ENCODE results near the gene NUBP2. TPM values are rescaled to one million over a fixed set of nuclear protein-coding genes. Genes with fewer than 3 reads are reported as not detected.

NUBP2 gene
- total RNA-seq, 1 donor: 56.1 TPM

DNA sequence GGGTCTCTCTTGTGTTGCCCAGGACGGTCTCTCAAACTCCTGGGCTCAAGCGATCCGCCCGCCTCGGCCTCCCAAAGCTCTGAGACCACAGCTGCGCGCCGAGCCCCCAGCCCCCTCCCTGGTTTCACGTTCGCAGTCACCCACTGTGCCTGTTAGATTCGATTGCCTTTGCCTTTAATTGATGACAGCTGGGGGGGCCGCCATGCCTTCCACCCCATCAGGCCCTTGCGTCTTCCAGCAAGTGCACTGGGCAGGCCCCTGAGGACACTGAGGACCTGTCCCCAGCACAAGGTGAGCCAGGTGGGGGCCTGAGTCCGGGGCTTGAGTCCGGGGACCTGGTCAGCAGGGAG is 7.5 kb downstream of the NUBP2 start:
- peaks cover 27% of the 10 kb centered on the region for H3K79me2 ChIP-seq (ENCODE audit: insufficient read depth, low read length)

DNA sequence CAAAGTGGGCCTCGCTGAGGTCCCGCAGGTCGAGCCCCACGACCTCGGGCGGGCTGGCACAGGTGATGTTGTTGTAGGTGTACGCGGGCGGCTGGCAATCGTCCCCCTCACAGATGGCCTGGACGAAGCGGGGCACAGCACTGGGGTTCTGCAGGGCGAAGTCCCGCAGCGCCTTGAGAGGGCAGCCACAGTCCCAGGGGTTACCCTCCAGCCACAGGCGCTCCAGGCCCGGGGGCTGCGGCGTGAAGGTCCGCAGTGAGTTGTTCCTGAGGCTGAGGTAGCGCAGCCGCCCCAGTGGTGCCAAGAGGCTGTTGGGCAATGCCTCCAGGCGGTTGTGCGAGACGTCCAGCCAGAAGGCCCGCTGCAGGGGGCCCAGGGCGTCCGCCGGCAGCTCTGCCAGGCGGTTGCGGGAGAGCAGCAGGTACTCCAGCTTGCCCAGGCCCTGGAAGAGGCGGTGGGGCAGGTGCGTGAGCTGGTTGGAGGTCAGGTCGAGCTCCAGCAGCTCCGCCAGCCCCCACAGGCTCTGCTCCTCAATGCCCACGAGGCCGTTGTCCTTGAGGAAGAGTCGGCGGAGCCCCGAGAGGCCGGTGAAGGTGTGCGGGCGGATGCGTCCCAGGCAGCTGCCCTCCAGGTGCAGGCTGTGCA is 8.0 kb downstream of the NUBP2 start:
- H3K79me2 ChIP-seq (ENCODE audit: insufficient read depth, low read length): peaks cover 22% of the 10 kb centered on the region
- no peak for TF ChIP-seq CTCF (IDR thresholded peaks at IDR 0.05; ENCODE audit: extremely low read depth, low read depth, low read length)
- peaks cover 14% of the 10 kb centered on the region for H4K20me1 ChIP-seq (ENCODE audit: insufficient read depth, low read length)
- no peak overlapping the region for H3K4me2 ChIP-seq (ENCODE audit: insufficient read depth, low read length)
- DNase-seq (ENCODE audit: insufficient read length, low spot score, missing footprints): peak; percentile 66
- H3K4me3 ChIP-seq (ENCODE audit: insufficient read depth, low read length): no peak overlapping the region
- H2AFZ ChIP-seq (ENCODE audit: low read length): no peak overlapping the region
- H3K27ac ChIP-seq (ENCODE audit: low read depth, low read length): no peak overlapping the region
- no peaks in the 10 kb centered on the region for H3K9me3 ChIP-seq (ENCODE audit: low read depth, low read length)
- no peaks in the 10 kb centered on the region for H3K4me1 ChIP-seq (ENCODE audit: insufficient read depth, low read length)
- H3K27me3 ChIP-seq (ENCODE audit: insufficient read depth, low read length): no peaks in the 10 kb centered on the region
- H3K36me3 ChIP-seq (ENCODE audit: insufficient read depth, low read length): peaks cover 12% of the 10 kb centered on the region

More for the DNA sequence above, 7.5 kb downstream of the NUBP2 start:
- H3K27me3 ChIP-seq (ENCODE audit: insufficient read depth, low read length): no peaks in the 10 kb centered on the region
- no peak overlapping the region for H2AFZ ChIP-seq (ENCODE audit: low read length)
- no peak overlapping the region for H3K4me3 ChIP-seq (ENCODE audit: insufficient read depth, low read length)
- H3K27ac ChIP-seq (ENCODE audit: low read depth, low read length): no peak overlapping the region
- peaks cover 14% of the 10 kb centered on the region for H3K36me3 ChIP-seq (ENCODE audit: insufficient read depth, low read length)
- H3K9me3 ChIP-seq (ENCODE audit: low read depth, low read length): no peaks in the 10 kb centered on the region
- peaks cover 19% of the 10 kb centered on the region for H4K20me1 ChIP-seq (ENCODE audit: insufficient read depth, low read length)
- no peak overlapping the region for H3K4me2 ChIP-seq (ENCODE audit: insufficient read depth, low read length)
- no peak for TF ChIP-seq CTCF (IDR thresholded peaks at IDR 0.05; ENCODE audit: extremely low read depth, low read depth, low read length)
- no peaks in the 10 kb centered on the region for H3K4me1 ChIP-seq (ENCODE audit: insufficient read depth, low read length)
- peak; percentile 61 for DNase-seq (ENCODE audit: insufficient read length, low spot score, missing footprints)

DNA sequence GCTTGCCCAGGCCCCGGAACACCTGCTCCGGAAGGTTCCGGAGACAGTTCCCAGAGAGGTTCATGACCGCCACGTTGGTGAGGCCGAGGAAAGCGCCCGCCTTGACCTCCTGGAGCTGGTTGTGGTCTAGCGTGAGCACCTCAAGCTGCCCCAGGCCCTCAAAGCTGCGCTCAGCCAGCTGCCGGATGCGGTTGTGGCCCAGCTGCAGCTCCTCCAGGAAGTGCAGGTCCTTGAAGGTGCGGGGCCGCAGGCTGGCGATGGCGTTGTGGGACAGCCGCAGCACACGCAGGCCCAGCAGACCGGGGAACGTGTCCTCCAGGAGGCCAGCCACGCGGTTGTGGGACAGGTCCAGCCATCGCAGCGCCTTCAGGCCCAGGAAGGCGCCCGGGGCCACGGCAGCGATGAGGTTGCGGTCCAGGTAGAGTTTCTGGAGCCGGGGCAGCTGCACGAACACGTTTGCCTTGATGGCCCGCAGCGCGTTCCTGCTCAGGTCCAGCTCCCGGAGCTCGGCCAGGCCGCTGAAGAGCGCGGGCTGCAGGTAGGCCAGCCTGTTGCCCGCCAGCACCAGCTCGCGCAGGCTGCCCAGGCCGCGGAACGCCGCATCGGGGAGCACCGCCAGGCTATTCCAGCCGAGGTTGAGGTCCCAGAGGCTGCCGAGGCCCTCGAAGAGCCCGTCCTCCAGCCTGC is 8.6 kb downstream of the NUBP2 start:
- Histone ChIP-seq H2AFZ (ENCODE audit: low read length) (no peak overlapping the region), H3K27me3 (ENCODE audit: insufficient read depth, low read length) (no peaks in the 10 kb centered on the region), H3K4me2 (ENCODE audit: insufficient read depth, low read length) (no peak overlapping the region), H3K4me3 (ENCODE audit: insufficient read depth, low read length) (no peak overlapping the region), H3K79me2 (ENCODE audit: insufficient read depth, low read length) (peaks cover 16% of the 10 kb centered on the region), H3K9me3 (ENCODE audit: low read depth, low read length) (no peaks in the 10 kb centered on the region), H4K20me1 (ENCODE audit: insufficient read depth, low read length) (peaks cover 7% of the 10 kb centered on the region), H3K27ac (ENCODE audit: low read depth, low read length) (no peak overlapping the region), H3K4me1 (ENCODE audit: insufficient read depth, low read length) (no peaks in the 10 kb centered on the region), H3K36me3 (ENCODE audit: insufficient read depth, low read length) (peaks cover 12% of the 10 kb centered on the region)
- TF ChIP-seq CTCF (IDR thresholded peaks at IDR 0.05; ENCODE audit: extremely low read depth, low read depth, low read length): no peak
- DNase-seq (ENCODE audit: insufficient read length, low spot score, missing footprints): peak; percentile 80

All from osteoblast (primary cell).